Measurements from ENCODE around the gene PITPNM3.

Gene PITPNM3

DNA sequence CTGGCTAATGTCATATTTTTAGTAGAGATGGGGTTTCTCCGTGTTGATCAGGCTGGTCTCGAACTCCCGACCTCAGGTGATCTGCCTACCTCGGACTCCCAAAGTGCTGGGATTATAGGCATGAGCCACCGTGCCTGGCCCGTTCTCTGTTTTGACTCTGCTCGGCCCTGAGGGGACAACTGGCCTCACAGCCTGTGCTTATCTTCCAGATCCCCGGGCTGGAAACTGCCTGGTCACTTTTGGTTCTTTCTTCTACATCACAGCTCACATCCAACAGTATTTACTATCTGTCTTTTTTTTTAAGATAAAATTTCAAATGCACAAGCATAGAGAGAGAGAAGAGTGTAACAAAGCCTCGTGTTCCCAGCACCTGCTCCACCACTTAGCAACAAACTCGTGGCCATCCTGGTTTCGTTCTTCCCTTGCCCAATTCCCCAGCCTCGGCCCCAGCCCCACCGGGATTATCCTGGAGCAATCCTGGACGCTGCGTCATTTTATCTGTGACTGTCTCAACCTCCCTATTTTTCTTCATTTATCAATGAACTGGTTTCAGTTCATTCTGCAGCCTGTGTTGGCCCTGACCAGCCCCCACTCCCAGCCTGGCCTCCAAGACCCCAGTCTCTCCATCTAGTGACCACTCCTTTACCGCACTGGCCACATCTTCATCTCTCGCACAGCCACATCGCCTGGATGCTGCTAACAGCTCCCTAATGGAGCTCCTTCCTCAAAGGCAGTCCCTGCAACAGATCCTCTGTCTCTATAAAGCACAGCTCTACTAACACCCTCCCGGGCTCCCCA, 91.0 kb downstream of the PITPNM3 start:
- no peak for DNase-seq (ENCODE audit: extremely low read depth in 1 of 2, low read depth in 1 of 2)

DNA sequence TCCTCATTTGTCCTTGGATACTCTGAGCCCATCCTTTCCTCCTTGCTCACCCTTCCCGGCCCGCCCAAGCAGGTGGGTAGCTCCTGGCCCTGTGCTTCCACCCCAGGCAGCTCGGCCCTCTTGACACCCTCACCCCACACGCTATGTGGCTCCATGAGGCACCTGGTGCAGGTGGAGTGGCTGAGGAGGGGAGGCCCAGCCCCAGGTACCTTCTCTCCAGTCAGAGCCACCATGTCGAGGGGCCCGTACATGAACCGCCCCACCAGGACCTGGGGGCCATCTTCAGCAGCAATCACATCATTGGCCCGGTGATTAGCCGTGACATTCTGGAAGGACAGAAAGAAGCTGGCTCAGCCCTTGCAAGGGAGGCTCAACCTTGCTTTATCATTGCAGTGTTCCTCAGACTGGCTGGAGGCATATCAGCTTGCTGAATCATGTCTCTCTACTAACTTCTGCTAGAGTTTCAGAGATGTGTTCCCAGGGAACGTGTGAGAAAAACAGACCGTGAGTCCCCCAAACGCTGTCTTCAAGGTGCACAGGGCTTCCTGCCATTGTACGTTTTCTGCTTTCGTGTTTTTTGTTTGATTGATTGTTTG, 91.8 kb downstream of the PITPNM3 start:
- DNase-seq (ENCODE audit: extremely low read depth in 1 of 2, low read depth in 1 of 2): no peak

DNA sequence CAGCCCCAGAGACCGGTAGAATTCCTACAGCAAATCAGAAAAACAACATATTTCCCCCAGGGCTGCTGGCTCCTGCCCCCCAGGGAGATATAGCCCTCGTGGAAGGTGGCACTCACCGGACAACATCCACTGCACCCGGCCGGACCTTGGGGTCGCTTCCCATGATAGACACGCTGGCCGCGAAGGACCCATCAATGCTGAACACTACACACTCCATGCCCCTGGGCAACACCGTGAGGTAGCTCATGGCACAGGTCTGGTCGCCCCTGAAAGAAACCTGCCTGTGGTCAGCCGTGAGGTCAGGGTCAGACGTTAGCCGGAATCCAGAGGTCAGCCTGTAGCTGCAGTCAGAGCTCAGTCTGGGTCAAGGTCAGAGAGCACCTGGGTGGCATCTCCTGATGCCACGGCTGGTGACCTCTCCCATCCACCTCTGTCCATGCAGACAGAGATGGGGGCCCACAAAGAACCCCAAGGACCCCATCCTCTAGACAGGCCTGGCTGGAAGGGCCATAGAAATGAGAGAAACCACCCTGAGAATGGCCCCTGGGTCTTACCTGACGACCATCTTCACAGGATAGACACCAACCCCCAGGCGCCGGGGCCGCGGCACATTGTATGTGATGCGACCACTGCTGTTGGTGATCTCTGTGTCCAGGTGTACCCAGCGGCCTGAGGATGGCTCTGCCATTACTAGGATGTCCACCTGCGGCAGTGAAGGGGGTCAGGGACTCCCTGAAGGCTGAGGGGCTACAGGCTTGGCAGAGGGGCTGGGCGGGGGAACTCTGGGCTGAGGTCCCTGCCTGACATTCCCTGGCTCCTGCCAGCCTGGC, 92.5 kb downstream of the PITPNM3 start:
- DNase-seq (ENCODE audit: extremely low read depth in 1 of 2, low read depth in 1 of 2): no peak

DNA sequence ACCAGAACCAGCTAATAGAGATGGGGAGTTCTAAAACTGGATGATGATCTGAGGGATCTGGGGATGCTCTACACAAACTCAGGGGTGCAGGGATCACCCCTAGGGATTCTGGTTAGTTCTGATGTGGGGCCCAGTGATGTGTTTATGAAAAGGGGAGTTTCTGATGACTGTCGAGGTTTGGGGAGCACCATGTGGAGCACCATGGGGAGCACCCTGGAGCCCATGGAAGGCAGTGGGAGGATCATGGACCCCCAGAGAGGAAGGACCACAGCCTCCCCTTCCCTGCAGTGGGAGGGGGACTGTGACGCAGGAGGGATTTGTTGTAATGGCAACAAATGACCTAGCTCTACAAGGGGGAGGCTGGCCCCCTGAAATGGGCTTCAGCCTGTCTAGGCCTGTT, 93.7 kb downstream of the PITPNM3 start:
- DNase-seq (ENCODE audit: extremely low read depth in 1 of 2, low read depth in 1 of 2): no peak

DNA sequence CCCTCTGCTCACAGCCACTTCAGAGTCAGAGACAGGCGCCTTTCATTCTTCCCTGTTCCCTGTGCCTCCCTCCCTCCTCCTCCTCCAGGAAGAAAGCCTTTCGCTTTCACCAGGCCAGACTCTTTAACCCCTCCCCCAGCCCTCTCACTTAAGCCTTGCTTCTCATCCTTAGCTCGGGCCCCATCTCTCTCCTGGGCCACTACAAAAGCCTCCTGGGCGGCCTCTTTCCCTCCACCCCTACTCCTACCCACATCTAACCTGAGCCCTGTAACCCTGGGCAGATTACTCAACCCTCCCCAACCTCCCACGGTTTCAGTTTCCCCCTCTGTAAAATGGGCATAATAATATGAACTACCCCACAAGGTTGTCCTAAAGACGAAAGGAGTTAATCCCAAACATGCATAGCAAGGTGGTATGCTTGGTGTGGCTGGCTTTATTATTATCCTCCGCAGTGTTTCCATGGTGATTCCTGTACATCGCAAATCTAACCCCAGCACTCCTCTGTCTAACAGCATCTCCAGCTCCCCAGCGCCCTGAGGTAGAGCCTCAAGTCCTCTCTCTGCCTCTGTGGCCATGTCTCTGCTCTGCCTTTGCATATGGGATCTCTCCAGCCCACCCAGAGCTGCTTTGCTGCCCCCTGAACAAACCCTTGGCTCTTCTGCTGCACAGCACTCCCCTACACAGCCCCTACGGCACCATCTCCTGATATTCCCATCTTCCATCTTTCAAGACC, 94.4 kb downstream of the PITPNM3 start:
- no peak for DNase-seq (ENCODE audit: extremely low read depth in 1 of 2, low read depth in 1 of 2)

DNA sequence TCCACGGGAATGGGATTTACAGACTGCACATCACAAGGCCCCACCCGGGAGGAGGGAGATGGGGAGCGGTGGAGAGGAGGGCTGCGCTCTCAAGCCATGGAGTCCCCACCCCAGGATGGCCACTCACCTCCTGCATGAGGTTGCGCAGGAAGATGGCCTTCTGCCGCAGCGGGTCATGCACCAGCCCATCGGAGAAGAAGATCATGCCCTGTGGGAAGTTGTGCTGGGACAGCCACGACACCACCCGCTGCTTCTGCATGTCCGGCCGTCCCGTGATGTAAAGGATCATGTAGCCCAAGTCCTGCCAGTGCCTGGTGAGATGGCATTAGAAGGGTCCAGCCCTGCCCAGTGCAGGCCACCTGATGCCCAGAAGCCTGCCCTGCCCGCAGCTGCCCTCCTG, 95.1 kb downstream of the PITPNM3 start:
- DNase-seq (ENCODE audit: extremely low read depth in 1 of 2, low read depth in 1 of 2): no peak

DNA sequence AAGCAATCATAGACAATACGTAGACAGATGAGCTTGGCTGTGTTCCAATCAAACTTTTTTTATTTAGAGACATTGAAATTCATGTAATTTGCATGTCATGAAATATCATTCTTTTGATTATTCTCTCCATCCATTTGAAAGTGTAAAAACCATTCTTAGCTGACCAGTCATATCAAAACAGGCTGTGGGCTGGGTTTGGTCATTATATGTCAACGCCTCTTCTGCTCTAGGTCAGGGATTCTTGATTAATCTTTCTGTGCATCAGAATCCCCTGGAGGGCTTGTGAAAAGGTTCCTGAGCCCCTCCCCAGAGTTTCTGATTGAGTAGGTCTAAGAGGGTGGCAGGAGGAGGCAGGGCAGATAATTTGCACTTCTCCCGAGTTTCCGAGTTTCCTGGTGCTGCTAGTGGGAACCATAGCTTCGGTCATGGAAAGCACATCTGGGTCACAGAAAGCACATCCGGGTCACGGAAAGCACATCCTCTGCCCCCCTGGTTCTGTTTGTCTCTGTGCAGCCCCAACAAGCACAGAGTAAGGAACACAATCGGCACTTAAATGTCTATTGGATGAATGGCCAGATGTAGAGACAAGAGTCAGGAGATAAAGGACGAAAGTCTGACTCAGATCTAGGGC, 95.7 kb downstream of the PITPNM3 start:
- DNase-seq (ENCODE audit: extremely low read depth in 1 of 2, low read depth in 1 of 2): no peak

DNA sequence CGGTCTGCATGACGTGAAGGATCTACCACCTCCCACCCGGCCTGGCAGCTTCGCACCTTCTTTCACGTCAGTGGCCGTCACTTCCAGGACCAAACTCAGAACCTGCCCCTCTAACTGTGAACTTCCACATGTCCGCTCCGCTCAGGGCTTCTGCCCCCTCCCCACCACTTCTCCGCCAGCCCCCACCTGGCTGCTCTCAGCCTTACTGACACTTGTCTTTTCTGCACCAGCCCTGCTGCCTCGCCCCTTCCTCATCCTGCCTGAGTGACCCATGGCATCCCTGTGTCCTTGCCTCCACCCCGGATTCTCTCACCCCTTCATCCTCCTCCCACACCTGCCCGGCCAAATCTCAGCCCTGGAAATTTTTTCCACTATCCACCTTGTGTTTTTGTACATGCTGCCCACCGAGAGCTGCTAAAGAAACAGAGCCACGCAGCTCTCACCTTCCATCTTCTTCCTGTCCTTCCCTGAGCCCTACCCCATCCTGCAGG, 97.8 kb downstream of the PITPNM3 start:
- DNase-seq (ENCODE audit: extremely low read depth in 1 of 2, low read depth in 1 of 2): no peak

DNA sequence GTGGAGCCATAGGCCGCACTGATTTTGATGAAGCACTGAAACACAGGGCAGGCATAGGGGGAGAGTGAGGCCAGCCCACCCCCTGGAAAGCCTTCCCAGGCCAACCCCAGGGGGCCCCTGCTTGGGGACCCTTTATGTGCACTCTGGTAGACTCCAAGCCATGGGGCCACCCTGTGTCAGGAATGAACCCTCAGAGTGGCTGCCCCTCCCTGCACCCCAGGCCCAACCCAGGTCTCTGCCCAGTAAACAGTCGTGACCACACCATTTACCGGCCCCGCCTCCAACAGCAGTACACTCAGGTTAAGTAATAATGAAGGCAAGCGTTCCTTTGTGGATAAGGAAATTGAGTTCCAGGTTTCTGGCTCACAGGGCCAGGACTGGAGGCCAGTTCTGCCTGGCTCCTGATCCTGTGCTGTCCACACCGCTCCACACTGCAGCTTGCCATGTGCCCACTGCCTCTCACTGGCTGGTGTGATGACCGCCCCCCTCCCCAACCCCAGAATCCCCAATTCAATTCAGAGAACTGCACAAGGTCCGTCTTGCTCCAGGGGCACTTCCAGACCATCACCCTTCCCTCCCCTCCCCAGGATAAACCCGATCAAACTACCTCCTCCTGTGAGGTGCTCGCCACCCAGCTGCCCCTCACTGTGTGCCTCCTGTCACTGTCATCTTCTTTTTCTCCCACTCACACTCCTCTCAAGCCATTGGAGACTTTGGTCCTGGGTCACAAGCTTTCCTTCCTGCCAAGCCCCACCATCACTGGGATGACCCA, 98.5 kb downstream of the PITPNM3 start:
- DNase-seq (ENCODE audit: extremely low read depth in 1 of 2, low read depth in 1 of 2): no peak

DNA sequence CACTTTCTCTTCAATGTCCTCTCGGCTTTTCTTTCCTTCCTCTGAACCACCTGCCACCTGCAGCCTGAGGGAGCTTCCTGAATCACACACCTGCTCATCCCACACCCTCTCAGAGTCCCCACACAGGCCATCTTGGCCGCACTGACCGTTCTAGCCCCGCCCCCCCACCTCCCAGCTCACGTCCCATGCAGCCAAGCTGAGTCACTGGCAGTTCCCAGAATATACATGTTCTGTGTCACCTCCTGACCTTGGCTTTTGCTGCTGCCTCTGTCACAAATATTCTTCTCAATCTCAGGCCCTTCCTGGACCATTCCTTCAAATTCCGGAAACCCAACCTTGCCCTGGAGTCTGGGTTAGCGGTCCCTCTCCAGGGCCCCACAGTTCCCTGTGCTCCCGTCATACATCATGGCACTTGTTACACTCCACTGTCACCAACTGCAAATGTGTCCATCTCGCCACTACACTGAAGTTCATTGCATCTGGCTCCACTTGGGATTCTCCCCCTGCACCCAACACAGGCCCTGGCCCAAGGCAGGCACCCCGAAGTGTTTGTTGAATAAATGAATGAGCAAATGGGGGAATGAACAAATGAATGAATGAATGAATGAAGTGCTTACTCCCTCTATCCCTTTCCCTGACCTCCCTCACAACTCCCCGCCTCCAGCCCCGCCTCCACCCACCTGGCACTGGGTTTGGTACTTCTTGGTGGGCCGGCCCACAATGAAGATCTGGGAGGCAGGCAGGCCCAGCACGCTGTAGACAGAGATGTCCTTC, 99.3 kb downstream of the PITPNM3 start:
- DNase-seq (ENCODE audit: extremely low read depth in 1 of 2, low read depth in 1 of 2): no peak

DNA sequence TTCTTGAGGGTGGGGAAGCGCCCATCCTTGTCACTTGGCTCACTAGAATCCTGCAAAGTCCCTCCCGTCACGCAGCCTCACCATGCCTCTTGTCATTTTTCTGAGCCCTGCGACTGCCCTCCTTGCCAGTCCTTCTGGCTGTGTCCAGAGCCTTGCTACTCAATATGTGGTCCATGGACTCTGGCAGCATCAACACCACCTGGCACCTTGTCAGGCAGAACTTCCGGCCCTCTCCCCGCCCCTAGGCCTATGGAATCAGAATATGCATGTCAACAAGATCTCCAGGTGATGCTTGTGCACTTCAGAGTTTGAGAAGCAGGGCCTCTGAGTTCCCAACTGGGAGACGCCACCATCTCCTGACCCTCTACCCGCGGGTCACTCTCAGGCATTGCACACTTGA, 100.0 kb downstream of the PITPNM3 start:
- DNase-seq (ENCODE audit: extremely low read depth in 1 of 2, low read depth in 1 of 2): no peak

DNA sequence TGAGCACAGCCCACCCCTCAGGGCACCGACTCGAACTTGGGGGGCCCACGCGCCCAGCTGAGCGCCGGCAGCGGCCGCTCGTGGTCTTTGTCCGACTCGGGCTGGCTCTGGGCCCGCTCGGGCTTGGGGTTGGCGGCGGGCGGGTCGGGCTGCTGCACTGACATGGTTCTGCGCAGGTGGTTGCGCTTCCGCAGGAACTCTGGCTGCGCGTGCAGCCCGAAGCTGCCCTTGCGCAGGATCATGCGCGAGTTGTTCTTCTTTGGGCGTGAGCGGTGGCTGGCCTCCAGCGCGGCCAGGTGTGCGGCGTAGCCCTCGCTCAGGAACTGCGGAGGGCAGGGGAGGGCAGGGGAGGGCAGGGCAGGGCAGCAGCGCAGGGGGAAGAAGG, 101.0 kb downstream of the PITPNM3 start:
- peak in 1 of 2 donors; percentile 19 for DNase-seq (ENCODE audit: extremely low read depth in 1 of 2, low read depth in 1 of 2)

DNA sequence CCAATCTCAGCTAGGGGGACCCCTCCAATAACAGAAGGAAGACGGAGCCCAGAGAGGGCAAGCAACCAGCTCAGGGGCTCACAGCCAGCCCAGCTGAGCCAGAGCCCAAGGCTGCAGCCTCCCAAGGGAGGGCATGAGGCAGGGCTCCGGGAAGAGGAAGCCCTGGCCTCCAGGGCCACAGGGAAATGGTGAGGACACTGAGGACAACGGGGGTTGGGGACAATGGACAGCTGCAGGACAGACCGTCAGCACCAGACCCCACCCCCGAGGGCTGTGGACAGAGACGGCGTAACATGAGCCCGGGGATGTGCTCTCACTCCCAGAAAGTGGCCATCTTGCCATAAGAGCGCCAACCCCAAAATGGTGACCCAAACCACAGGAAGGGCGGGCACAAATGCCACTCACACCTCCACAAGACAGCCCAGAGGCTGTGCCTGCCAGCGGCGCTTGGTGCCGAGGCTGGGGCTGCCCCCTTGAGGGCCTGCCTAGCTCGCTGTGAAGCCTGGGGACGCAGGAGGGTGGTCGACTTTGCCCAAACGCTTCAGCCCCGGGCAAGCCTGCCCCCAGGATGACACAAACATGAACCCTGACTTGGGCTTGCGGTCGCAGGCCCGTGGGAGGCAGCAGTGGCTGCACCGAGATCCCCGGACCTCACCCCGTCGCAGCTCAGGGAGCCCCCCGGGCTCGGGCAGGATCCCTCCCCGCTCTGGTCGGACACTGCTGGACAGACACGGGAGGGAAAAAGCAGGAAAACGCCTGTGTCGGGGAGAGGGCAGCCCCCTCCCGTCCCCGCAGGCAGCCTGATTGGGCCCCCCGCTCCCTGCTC, 101.6 kb downstream of the PITPNM3 start:
- DNase-seq (ENCODE audit: extremely low read depth in 1 of 2, low read depth in 1 of 2): no peak

DNA sequence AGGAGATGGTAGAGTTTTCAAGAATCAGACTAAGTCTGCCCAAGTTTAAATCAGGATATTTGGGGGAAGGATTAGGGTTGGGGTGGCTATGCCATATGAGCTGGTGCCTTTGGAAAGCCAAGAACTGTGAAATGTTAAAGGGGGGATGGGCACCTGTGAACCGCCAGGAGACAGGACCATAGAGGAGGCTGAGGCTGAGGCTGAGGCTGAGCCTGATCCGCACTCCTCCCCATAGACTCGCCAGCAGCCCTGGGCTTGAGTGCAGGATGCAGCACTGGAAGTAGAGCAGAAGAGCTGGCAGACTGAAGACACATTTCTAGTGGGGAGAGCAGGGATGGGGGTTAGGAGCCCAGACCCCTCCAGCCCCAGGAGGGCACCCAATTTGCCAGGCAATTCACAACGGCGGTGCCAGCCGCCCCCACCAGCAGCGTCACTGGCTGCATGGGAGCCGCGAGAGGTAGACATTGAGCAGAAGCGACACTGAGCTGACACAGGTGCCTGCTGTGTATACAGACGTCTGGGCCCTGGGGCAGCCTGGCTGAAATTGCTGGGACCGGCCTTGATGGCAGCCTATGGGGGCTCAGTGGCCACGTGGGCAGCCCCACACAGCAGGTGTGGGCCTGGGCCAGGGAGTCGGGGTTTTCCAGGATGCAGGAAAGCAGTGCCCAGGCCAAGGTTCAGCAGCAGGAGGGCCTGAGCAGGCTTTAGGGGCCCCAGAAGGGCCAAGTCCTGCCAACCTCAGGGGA, 102.9 kb downstream of the PITPNM3 start:
- no peak for DNase-seq (ENCODE audit: extremely low read depth in 1 of 2, low read depth in 1 of 2)

DNA sequence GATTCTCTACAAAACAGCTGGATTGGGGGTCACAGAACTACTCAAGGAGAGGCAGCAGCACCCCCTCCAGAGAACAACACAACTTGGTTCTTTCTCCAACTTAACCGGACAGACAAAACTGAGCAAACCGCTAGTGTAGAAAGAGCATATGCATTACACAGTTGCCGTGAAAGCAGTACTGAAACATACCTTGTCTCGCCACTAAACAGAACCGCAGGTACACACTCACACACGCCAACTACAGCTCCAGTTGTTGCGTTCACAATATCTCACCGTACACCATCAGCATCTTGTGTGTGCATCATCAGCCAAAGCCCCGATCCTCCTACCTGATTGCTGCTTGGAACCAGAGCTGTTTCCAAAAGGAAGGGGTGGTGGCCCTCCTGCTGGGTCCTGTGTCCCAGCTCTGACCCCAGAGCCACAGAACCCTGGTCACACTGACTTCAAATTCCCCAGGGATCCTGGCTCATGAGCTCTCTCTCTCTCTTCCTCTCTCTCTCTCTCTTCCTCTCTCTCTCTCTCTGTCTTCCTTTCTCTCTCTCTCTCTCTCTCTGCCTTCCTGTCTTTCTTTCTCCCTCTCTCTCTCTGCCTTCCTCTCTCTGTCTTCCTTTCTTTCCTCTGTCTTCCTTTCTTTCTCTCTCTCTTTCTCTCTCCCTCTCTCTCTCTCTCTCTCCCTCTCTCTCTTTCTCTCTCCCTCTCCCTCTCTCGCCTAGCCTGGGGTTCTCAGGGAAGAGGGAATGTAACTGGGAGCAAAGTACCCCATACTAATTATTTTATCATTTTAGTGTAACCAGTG, 103.7 kb downstream of the PITPNM3 start:
- no peak for DNase-seq (ENCODE audit: extremely low read depth in 1 of 2, low read depth in 1 of 2)

DNA sequence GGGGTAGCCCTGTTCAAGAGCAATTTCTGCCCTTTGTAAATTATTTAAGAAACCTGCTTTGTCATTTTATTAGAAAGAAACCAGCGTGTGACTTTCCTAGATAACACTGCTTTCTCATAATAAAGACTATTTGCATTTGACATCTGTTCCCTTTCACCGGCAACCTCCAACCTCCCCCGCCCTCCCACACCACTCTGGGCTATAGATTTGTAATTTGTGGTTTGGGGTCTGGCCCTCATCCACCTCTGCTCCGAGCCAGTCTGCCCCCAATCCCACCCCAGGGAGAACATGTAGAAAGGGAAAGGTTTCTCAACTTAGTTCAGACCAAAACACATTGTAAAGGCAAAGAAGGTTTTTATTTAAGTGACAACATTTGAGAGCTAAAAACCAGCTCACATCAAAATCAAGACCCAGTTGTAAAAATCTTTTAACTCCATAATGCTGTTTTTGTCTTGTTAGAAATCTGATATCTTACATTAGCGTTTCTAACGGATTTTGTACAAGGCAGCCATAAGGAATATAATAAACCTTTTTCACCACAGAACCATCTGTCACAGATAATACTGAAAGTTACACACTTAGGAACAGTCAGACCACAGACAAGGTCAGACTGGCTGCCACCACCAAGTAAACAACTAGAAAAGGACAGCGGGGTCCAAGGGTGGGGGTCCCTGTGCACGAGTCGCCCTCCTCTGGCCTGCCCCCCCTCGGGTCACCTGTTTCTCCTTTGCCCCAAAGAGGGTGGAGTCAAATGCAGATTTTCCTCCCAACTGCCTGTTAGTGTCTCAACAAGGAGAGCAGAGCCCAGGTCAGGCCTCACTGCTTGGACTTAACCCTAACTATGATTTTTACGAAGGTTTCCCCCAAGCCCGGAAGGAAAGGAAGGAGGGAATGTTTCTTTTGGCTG, 105.2 kb downstream of the PITPNM3 start:
- no peak for DNase-seq (ENCODE audit: extremely low read depth in 1 of 2, low read depth in 1 of 2)
